IMR-90 (cell line): ENCODE data around the gene BRAF. TPM values are rescaled to one million over a fixed set of nuclear protein-coding genes. Genes with fewer than 3 reads are reported as not detected.

Experiments
- ATAC-seq: fragments of 200-7000 bp; cut with Tn5 transposase; 2 replicates; pipeline ENCODE4 v1.9.1; 2020; ENCODE audit warnings: low read depth, mild to moderate bottlenecking, moderate library complexity
- BruUV-seq: library from RNA; stranded (reverse); fragments of 400-500 nt; replicated peaks from 2 replicates; lab custom pipeline; 2021; lab: Mats Ljungman, UMichigan
- CTCF ChIA-PET: fragments of 300-600 bp; formaldehyde crosslinking; extraction: SDS; loops from one replicate; lab custom pipeline; 2021; ENCODE audit warnings: antibody characterized with exemption; lab: Yijun Ruan, JAX
- POLR2A ChIA-PET: fragments of 300-600 bp; sonication (Branson Sonifier 250); formaldehyde crosslinking; loops from one replicate; lab custom pipeline; 2022; ENCODE audit warnings: antibody characterized with exemption; ENCODE audit not compliant: unreplicated experiment; lab: Charles Lee
- DNase-seq: peaks from one replicate; pipeline ENCODE4 v3.0.0; 2013
- H2AFZ ChIP-seq: replicated peaks from 2 replicates; pipeline ENCODE3; 2013; ENCODE audit warnings: low read length, mild to moderate bottlenecking; ENCODE audit not compliant: poor library complexity
- H2AK5ac ChIP-seq: 2 replicates; pipeline ENCODE4 v1.6.1; 2013; ENCODE audit warnings: low read depth, low read length, inconsistent platforms
- H2AK9ac ChIP-seq: replicated peaks from 2 replicates; pipeline ENCODE3; 2013; ENCODE audit warnings: mild to moderate bottlenecking, low read depth, low read length, moderate library complexity; ENCODE audit not compliant: poor library complexity
- H2BK120ac ChIP-seq: 2 replicates; pipeline ENCODE4 v1.6.1; 2013; ENCODE audit warnings: low read depth, low read length, inconsistent platforms
- H2BK15ac ChIP-seq: 3 replicates; pipeline ENCODE4 v1.6.1; 2013; ENCODE audit warnings: low read depth, low read length, inconsistent platforms
- H2BK20ac ChIP-seq: 2 replicates; pipeline ENCODE4 v1.6.1; 2013; ENCODE audit warnings: low read depth, mild to moderate bottlenecking, inconsistent platforms, low read length, moderate library complexity
- H2BK5ac ChIP-seq: 2 replicates; pipeline ENCODE4 v1.6.1; 2013; ENCODE audit warnings: mild to moderate bottlenecking, low read depth, low read length, inconsistent platforms; ENCODE audit not compliant: poor library complexity, severe bottlenecking
- H3K14ac ChIP-seq: replicated peaks from 2 replicates; pipeline ENCODE4 v1.6.1; 2013; ENCODE audit warnings: low read depth, low read length, inconsistent platforms
- H3K18ac ChIP-seq: 2 replicates; pipeline ENCODE4 v1.6.1; 2013; ENCODE audit warnings: low read depth, low read length, control low read depth
- H3K23ac ChIP-seq: 2 replicates; pipeline ENCODE4 v1.6.1; 2013; ENCODE audit warnings: low read depth, low read length, inconsistent platforms
- H3K27ac ChIP-seq: 2 replicates; pipeline ENCODE4 v1.5.1; 2013; ENCODE audit warnings: mild to moderate bottlenecking, control low read depth, low read length; ENCODE audit not compliant: insufficient read depth
- H3K27me3 ChIP-seq: 2 replicates; pipeline ENCODE4 v1.6.1; 2013; ENCODE audit warnings: low read length; ENCODE audit not compliant: control insufficient read depth, insufficient read depth
- H3K36me3 ChIP-seq: 2 replicates; pipeline ENCODE4 v1.6.1; 2013; ENCODE audit warnings: low read length, mixed read lengths; ENCODE audit not compliant: control insufficient read depth, insufficient read depth
- H3K4ac ChIP-seq: 2 replicates; pipeline ENCODE4 v1.6.1; 2013; ENCODE audit warnings: low read depth, low read length, inconsistent platforms
- H3K4me1 ChIP-seq: 2 replicates; pipeline ENCODE4 v1.6.1; 2013; ENCODE audit warnings: low read length, mixed read lengths; ENCODE audit not compliant: control insufficient read depth, insufficient read depth
- H3K4me2 ChIP-seq: 2 replicates; pipeline ENCODE4 v1.6.1; 2013; ENCODE audit warnings: low read depth, mild to moderate bottlenecking, control low read depth, low read length, moderate library complexity
- H3K4me3 ChIP-seq: 2 replicates; pipeline ENCODE4 v1.5.1; 2013; ENCODE audit warnings: low read depth, mild to moderate bottlenecking, control low read depth, low read length, moderate library complexity; ENCODE audit not compliant: insufficient read depth
- H3K56ac ChIP-seq: 2 replicates; pipeline ENCODE4 v1.6.1; 2013; ENCODE audit warnings: low read length, inconsistent platforms; ENCODE audit not compliant: insufficient read depth; ENCODE audit errors: extremely low read depth
- H3K79me1 ChIP-seq, 2 experiments: 2 replicates each; pipeline ENCODE4 v1.6.1; 2013; ENCODE audit warnings: low read length in 2 of 2, inconsistent platforms in 1 of 2, low read depth in 1 of 2
- H3K9ac ChIP-seq: 2 replicates; pipeline ENCODE4 v1.6.1; 2013; ENCODE audit warnings: low read depth, low read length, control low read depth
- H3K9me1 ChIP-seq: 2 replicates; pipeline ENCODE4 v1.6.1; 2013; ENCODE audit warnings: low read length, inconsistent platforms; ENCODE audit not compliant: insufficient read depth
- H3K9me3 ChIP-seq: 2 replicates; pipeline ENCODE4 v1.6.1; 2013; ENCODE audit warnings: low read length; ENCODE audit not compliant: control insufficient read depth, insufficient read depth
- H4K20me1 ChIP-seq: 2 replicates; pipeline ENCODE4 v1.6.1; 2013; ENCODE audit warnings: low read length, inconsistent platforms; ENCODE audit not compliant: insufficient read depth
- H4K5ac ChIP-seq: 2 replicates; pipeline ENCODE4 v1.6.1; 2013; ENCODE audit warnings: mild to moderate bottlenecking, low read depth, low read length, control low read depth
- H4K8ac ChIP-seq, 2 experiments: 2 replicates each; pipeline ENCODE4 v1.6.1; 2013; ENCODE audit warnings: low read depth in 2 of 2, low read length in 2 of 2, control low read depth in 1 of 2, inconsistent platforms in 1 of 2
- H4K91ac ChIP-seq: 2 replicates; pipeline ENCODE4 v1.6.1; 2013; ENCODE audit warnings: low read depth, low read length, inconsistent platforms; ENCODE audit not compliant: insufficient read depth
- BHLHE40 ChIP-seq: fragments of 150-350 bp; IDR thresholded peaks from 2 replicates; pipeline ENCODE4 v1.6.1; 2016; ENCODE audit warnings: mild to moderate bottlenecking, low read depth, low read length
- CEBPB ChIP-seq: IDR thresholded peaks from 2 replicates; pipeline ENCODE4 v1.6.1; 2012; ENCODE audit warnings: low read depth, low read length, improper control_type of control experiment
- CHD1 ChIP-seq: IDR thresholded peaks from 2 replicates; pipeline ENCODE4 v1.6.1; 2012; ENCODE audit warnings: low read depth, low read length, improper control_type of control experiment
- CTCF ChIP-seq: conservative IDR thresholded peaks from 2 replicates; pipeline ENCODE4 v1.5.1; 2012; ENCODE audit warnings: mild to moderate bottlenecking, low read depth, low read length, improper control_type of control experiment
- ELK1 ChIP-seq: fragments of 150-350 bp; IDR thresholded peaks from 2 replicates; pipeline ENCODE4 v1.6.1; 2016; ENCODE audit warnings: low read depth, mild to moderate bottlenecking, low read length, moderate library complexity, borderline replicate concordance
- FOS ChIP-seq: fragments of 150-350 bp; IDR thresholded peaks from 2 replicates; pipeline ENCODE4 v1.6.1; 2016; ENCODE audit warnings: low read depth, low read length
- MAFK ChIP-seq: IDR thresholded peaks from 2 replicates; pipeline ENCODE4 v1.6.1; 2012; ENCODE audit warnings: low read depth, low read length, improper control_type of control experiment
- MAZ ChIP-seq: IDR thresholded peaks from 2 replicates; pipeline ENCODE4 v1.6.1; 2012; ENCODE audit warnings: low read depth, mild to moderate bottlenecking, low read length, improper control_type of control experiment, moderate library complexity, borderline replicate concordance
- MXI1 ChIP-seq: IDR thresholded peaks from 2 replicates; pipeline ENCODE4 v1.6.1; 2012; ENCODE audit warnings: low read depth, mild to moderate bottlenecking, low read length, moderate library complexity, borderline replicate concordance
- NFE2L2 ChIP-seq: fragments of 150-350 bp; IDR thresholded peaks from 2 replicates; pipeline ENCODE4 v1.6.1; 2016; ENCODE audit warnings: low read depth, mild to moderate bottlenecking, low read length
- POLR2A ChIP-seq: IDR thresholded peaks from 2 replicates; pipeline ENCODE4 v1.6.1; 2012; ENCODE audit warnings: mild to moderate bottlenecking, low read depth, low read length
- RAD21 ChIP-seq: IDR thresholded peaks from 2 replicates; pipeline ENCODE4 v1.6.1; 2012; ENCODE audit warnings: low read length, improper control_type of control experiment
- RCOR1 ChIP-seq: IDR thresholded peaks from 2 replicates; pipeline ENCODE4 v1.6.1; 2012; ENCODE audit warnings: mild to moderate bottlenecking, low read length, improper control_type of control experiment; ENCODE audit not compliant: insufficient replicate concordance
- RFX5 ChIP-seq: IDR thresholded peaks from 2 replicates; pipeline ENCODE4 v1.8.0; 2012; ENCODE audit warnings: low read depth, mild to moderate bottlenecking, low read length, moderate library complexity
- SMC3 ChIP-seq: fragments of 150-350 bp; IDR thresholded peaks from 2 replicates; pipeline ENCODE4 v1.6.1; 2016; ENCODE audit warnings: low read depth, mild to moderate bottlenecking, antibody characterized with exemption, low read length, moderate library complexity
- USF2 ChIP-seq: fragments of 150-350 bp; IDR thresholded peaks from 2 replicates; pipeline ENCODE4 v1.6.1; 2017; ENCODE audit warnings: mild to moderate bottlenecking, antibody characterized with exemption, low read length, low read depth
- WGBS, 2 experiments: methylation state at CpG; one replicate each; pipeline versions ENCODE4 v1.1.5 to v1.1.7; 2013; ENCODE audit warnings: missing lambda C conversion rate in 2 of 2; ENCODE audit not compliant: insufficient read length in 1 of 2; ENCODE audit errors: extremely low coverage in 2 of 2; 5-methylcytosine and 5-hydroxymethylcytosine counted together
- dilution Hi-C: fragments of 300-500 bp; cut with HindIII; formaldehyde crosslinking; loops from one replicate; pipeline ENCODE4 v1.14.3; 2018; ENCODE audit warnings: low sequenced_read_pairs; ENCODE audit not compliant: unreplicated experiment
- in situ Hi-C: fragments of 300-500 bp; cut with MboI; formaldehyde crosslinking; loops from 3 replicates; pipeline ENCODE4 v1.14.3; 2019; ENCODE audit warnings: low sequenced_read_pairs, inconsistent platforms, mixed read lengths
- intact Hi-C: fragments of 100-400 bp; cut with micrococcal nuclease; formaldehyde crosslinking; loops from 2 replicates; pipeline ENCODE4 v1.10.0; 2022
- polyA plus RNA-seq, 3 experiments: library from polyadenylated mRNA; depleted of rRNA; stranded (reverse); fragments of >200 nt; gene quantifications; 2 replicates each; pipeline ENCODE4 v1.2.3, GENCODE V29; 2012; ENCODE audit warnings: low replicate concordance in 1 of 3
- total RNA-seq: library from RNA; depleted of rRNA; stranded (reverse); fragments of >200 nt; gene quantifications from 2 replicates; pipeline ENCODE4 v1.2.3, GENCODE V29; 2012

Gene BRAF
- total and polyA plus RNA-seq, 2 of the 4 experiments (the other 2 are of a cell fraction): 5.7 to 12.9 TPM

DNA sequence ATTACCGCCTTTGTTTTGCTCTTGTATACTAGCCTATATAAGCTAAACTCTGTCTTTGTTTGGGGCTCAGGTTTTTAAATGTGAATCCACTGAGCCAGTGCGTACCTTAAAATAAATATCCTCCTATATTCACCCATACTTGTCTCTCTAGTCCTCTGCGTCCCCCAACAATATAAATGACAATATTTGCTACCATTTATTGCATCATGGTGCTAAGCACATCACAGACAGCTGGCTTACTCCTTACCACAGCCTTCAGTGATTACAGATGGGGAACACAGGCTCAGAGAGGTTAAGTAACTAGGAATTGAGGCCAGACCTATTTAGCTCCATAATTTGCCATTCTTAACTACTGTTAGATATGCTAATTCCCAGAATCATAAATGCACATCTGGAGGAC is 255.4 kb downstream of the BRAF start:
- Histone ChIP-seq H2BK15ac (no peak overlapping the region), H3K79me1 (peaks cover 4 to 5% of the 10 kb centered on the region in 2 experiments; a peak in 1 of 4 replicates), H3K4me3 (no peak overlapping the region), H3K9ac (no peak overlapping the region), H2BK5ac (no peak overlapping the region), H3K4me2 (no peak overlapping the region), H3K56ac (no peak overlapping the region), H2AK9ac (no peak overlapping the region), H3K9me3 (no peaks in the 10 kb centered on the region), H2BK120ac (no peak overlapping the region), H4K5ac (no peak overlapping the region), H2AK5ac (no peak overlapping the region), H3K23ac (no peak overlapping the region), H3K14ac (no peak overlapping the region), H4K8ac (no peak overlapping the region), H2BK20ac (no peak overlapping the region), H2AFZ (no peak overlapping the region), H3K18ac (no peak overlapping the region), H4K20me1 (no peaks in the 10 kb centered on the region), H3K36me3 (no peaks in the 10 kb centered on the region), H3K27me3 (peaks cover 8% of the 10 kb centered on the region; the same call in 1 of the 2 replicates), H4K91ac (no peak overlapping the region), H3K27ac (no peak overlapping the region), H3K4ac (no peak overlapping the region), H3K4me1 (0 out of 2 replicates have a peak, but pooled peaks cover 2% of the 10 kb centered on the region), H3K9me1 (no peaks in the 10 kb centered on the region)
- POLR2A ChIA-PET: no interaction called here
- CTCF ChIA-PET: interaction anchor here (0.6 to 1.0 kb wide), 5 partner anchors 8 to 1069 kb away, joined by 3 to 4 read pairs (median 3); partner anchors contain the start of gene SSBP1
- no peak for DNase-seq
- intact Hi-C loops (no loop called here), in situ Hi-C loops (no loop called here), dilution Hi-C loops (no loop called here)
- ATAC-seq: no peak
- WGBS, 2 experiments: no CpG with 5 or more reads among the region's 3 CpGs
- no TSS peak for BruUV-seq
- TF ChIP-seq NFE2L2: no peak
- no peak for TF ChIP-seq MAFK
- no peak for TF ChIP-seq RFX5
- TF ChIP-seq CHD1: no peak
- TF ChIP-seq BHLHE40: no peak
- no peak for TF ChIP-seq USF2
- TF ChIP-seq CEBPB: no peak
- no peak for TF ChIP-seq MXI1
- no peak for TF ChIP-seq CTCF
- TF ChIP-seq RAD21: no peak
- no peak for TF ChIP-seq ELK1
- no peak for TF ChIP-seq RCOR1
- no peak for TF ChIP-seq MAZ
- TF ChIP-seq POLR2A: no peak
- TF ChIP-seq SMC3: no peak
- TF ChIP-seq FOS: no peak
